ENCODE data around the gene NPY2R. TPM values are rescaled to one million over a fixed set of nuclear protein-coding genes. Genes with fewer than 3 reads are reported as not detected.
A peak's percentile ranks its signal among the peaks of the same experiment; 100 is the strongest.

Gene NPY2R, protein sequence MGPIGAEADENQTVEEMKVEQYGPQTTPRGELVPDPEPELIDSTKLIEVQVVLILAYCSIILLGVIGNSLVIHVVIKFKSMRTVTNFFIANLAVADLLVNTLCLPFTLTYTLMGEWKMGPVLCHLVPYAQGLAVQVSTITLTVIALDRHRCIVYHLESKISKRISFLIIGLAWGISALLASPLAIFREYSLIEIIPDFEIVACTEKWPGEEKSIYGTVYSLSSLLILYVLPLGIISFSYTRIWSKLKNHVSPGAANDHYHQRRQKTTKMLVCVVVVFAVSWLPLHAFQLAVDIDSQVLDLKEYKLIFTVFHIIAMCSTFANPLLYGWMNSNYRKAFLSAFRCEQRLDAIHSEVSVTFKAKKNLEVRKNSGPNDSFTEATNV
- total RNA-seq (ENCODE audit: unreplicated experiment), result 3.6 TPM
- long read RNA-seq, partial matches to known transcripts, result 0 of 1 reads
- long read RNA-seq, other reads (novel, unspliced or antisense), result 0 of 1 reads

DNA sequence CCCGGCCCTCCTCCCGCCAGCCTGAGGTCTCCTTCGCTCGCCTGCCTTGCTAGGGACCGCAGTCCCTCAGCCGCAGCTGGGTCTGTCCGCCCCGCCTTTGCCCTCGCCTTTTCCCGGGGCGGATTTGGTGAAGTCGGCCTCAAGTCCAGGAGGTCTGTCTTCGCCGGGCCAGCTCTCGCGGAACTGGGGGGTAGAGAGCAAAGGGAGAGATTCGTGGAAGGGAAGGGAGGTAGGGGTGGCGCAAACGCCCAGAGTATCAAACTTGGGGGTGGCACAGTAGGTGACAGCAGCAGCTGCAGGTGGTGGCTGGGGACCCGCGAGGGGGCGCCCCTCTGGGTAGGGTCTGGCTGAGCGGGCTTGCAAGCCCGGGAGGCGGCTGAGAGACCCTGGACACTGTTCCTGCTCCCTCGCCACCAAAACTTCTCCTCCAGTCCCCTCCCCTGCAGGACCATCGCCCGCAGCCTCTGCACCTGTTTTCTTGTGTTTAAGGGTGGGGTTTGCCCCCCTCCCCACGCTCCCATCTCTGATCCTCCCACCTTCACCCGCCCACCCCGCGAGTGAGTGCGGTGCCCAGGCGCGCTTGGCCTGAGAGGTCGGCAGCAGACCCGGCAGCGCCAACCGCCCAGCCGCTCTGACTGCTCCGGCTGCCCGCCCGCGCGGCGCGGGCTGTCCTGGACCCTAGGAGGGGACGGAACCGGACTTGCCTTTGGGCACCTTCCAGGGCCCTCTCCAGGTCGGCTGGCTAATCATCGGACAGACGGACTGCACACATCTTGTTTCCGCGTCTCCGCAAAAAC lies at the start of gene NPY2R:
TSS of gene NPY2R (plus strand) at position 379 of the 797 bp plus-strand sequence. CDS start 5,304 bp downstream, outside the sequence.
- Mint-ChIP-seq H3K36me3 (ENCODE audit: low read depth, unreplicated experiment) (no peaks in the 10 kb centered on the region), H3K9me3 (ENCODE audit: unreplicated experiment) (no peaks in the 10 kb centered on the region), H3K4me3 (ENCODE audit: unreplicated experiment) (peak within 1 kb of the TSS; percentile 87), H3K27ac (ENCODE audit: unreplicated experiment) (peak within 1 kb of the TSS; percentile 8), H3K27me3 (ENCODE audit: unreplicated experiment) (peaks cover 6% of the 10 kb centered on the region), H3K4me1 (ENCODE audit: unreplicated experiment) (peaks cover 26% of the 10 kb centered on the region)
- DNase-seq (ENCODE audit: low spot score), result peak; percentile 70
- TF ChIP-seq, protein P1, sequence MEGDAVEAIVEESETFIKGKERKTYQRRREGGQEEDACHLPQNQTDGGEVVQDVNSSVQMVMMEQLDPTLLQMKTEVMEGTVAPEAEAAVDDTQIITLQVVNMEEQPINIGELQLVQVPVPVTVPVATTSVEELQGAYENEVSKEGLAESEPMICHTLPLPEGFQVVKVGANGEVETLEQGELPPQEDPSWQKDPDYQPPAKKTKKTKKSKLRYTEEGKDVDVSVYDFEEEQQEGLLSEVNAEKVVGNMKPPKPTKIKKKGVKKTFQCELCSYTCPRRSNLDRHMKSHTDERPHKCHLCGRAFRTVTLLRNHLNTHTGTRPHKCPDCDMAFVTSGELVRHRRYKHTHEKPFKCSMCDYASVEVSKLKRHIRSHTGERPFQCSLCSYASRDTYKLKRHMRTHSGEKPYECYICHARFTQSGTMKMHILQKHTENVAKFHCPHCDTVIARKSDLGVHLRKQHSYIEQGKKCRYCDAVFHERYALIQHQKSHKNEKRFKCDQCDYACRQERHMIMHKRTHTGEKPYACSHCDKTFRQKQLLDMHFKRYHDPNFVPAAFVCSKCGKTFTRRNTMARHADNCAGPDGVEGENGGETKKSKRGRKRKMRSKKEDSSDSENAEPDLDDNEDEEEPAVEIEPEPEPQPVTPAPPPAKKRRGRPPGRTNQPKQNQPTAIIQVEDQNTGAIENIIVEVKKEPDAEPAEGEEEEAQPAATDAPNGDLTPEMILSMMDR (IDR thresholded peaks at IDR 0.05; ENCODE audit: unreplicated experiment), result peak; percentile 43

DNA sequence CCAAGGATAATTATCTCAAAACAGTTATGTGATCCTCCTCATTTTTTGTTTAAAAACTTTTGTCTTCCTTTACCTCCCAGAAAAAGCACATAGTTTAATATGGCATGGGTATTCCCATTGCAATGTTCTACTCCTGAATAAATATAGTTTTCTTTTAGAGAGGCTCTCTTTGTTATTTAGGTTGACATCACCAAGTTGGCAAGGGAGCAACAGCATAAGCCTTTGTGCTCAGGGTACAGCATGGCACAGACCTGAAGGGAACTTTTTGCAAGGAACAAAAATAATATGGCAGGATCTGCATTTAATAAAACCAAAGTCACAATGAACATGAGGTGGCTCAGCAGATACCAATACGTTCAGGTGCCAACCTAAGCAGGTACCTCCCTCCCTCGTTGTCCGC lies 47.1 kb upstream of the NPY2R start:
- TF ChIP-seq, protein P1 (IDR thresholded peaks at IDR 0.05; ENCODE audit: unreplicated experiment), result no peak

DNA sequence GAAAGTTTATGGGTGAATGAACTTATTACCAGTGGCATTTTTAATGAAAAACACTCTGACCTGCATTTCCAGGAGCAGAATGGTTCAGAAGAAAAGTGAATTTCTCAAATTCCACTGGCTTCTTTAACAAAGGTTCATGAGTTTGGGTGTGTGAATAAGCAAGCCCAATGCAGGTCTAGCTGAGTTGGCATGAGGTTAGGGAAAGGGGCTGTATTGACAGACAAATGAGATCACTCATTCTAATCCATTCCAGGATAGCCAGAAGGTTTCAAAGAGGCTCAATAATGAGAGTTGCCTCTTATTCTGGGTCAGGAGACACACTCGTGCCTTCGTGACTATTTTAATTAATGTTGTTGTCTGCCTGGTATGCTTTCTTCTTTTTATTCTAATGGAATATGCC lies 43.7 kb upstream of the NPY2R start:
- H3K9me3 Mint-ChIP-seq (ENCODE audit: unreplicated experiment), result no peaks in the 10 kb centered on the region
- H3K27ac Mint-ChIP-seq (ENCODE audit: unreplicated experiment), result no peak overlapping the region
- TF ChIP-seq, protein P1 (IDR thresholded peaks at IDR 0.05; ENCODE audit: unreplicated experiment), result no peak
- H3K27me3 Mint-ChIP-seq (ENCODE audit: unreplicated experiment), result peaks cover 1% of the 10 kb centered on the region
- H3K4me1 Mint-ChIP-seq (ENCODE audit: unreplicated experiment), result peaks cover 6% of the 10 kb centered on the region
- H3K4me3 Mint-ChIP-seq (ENCODE audit: unreplicated experiment), result no peak overlapping the region
- no peaks in the 10 kb centered on the region for H3K36me3 Mint-ChIP-seq (ENCODE audit: low read depth, unreplicated experiment)
- DNase-seq (ENCODE audit: low spot score), result no peak

More for the DNA sequence above, 47.1 kb upstream of the NPY2R start:
- no peak overlapping the region for H3K4me3 Mint-ChIP-seq (ENCODE audit: unreplicated experiment)
- no peaks in the 10 kb centered on the region for H3K9me3 Mint-ChIP-seq (ENCODE audit: unreplicated experiment)
- H3K4me1 Mint-ChIP-seq (ENCODE audit: unreplicated experiment), result peaks cover 6% of the 10 kb centered on the region
- H3K36me3 Mint-ChIP-seq (ENCODE audit: low read depth, unreplicated experiment), result no peaks in the 10 kb centered on the region
- peaks cover 1% of the 10 kb centered on the region for H3K27me3 Mint-ChIP-seq (ENCODE audit: unreplicated experiment)
- no peak overlapping the region for H3K27ac Mint-ChIP-seq (ENCODE audit: unreplicated experiment)
- no peak for DNase-seq (ENCODE audit: low spot score)

DNA sequence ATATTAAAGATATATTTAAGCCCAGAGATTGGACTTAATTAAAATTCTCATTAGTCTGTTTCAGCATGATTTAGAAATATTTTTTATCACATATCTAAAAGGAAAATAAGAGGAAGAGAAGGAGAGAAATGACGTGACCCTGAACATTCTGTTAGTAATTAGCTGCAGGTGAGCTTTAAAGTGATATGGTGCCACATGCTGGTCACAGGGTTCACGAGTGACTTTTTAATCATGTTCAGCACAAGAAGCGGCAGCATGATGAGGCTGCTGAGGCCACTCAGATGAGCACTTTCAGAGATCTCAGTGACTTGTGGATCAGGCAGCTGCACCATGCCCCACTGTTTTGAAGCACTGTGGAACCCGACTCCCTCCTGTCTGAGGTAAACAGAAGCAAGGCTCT lies 37.9 kb upstream of the NPY2R start:
- Mint-ChIP-seq H3K27ac (ENCODE audit: unreplicated experiment) (no peak overlapping the region), H3K4me1 (ENCODE audit: unreplicated experiment) (no peaks in the 10 kb centered on the region), H3K27me3 (ENCODE audit: unreplicated experiment) (peaks cover 1% of the 10 kb centered on the region), H3K4me3 (ENCODE audit: unreplicated experiment) (no peak overlapping the region), H3K9me3 (ENCODE audit: unreplicated experiment) (no peaks in the 10 kb centered on the region), H3K36me3 (ENCODE audit: low read depth, unreplicated experiment) (no peaks in the 10 kb centered on the region)
- TF ChIP-seq, protein P1 (IDR thresholded peaks at IDR 0.05; ENCODE audit: unreplicated experiment), result no peak
- DNase-seq (ENCODE audit: low spot score), result no peak
